Gastroesophageal sphincter (tissue), 3 donors: Measurements from ENCODE around the gene CD320.

Experiments used
- CTCF ChIP-seq, 4 experiments: fragments of 200-600 bp in 2 of 4; fragments of 450-650 bp in 2 of 4; sonication (generic) in 1 of 4; IDR thresholded peaks; one replicate each; pipeline ENCODE4 v1.5.1; 2017 to 2019; ENCODE audit warnings: antibody characterized with exemption in 4 of 4, mild to moderate bottlenecking in 2 of 4, moderate library complexity in 2 of 4
- POLR2A ChIP-seq, 2 donors: fragments of 450-650 bp; IDR thresholded peaks; one replicate each; pipeline ENCODE4 v1.6.1; 2017; ENCODE audit warnings: antibody characterized with exemption in 2 of 2, mild to moderate bottlenecking in 2 of 2, moderate library complexity in 1 of 2

DNA sequence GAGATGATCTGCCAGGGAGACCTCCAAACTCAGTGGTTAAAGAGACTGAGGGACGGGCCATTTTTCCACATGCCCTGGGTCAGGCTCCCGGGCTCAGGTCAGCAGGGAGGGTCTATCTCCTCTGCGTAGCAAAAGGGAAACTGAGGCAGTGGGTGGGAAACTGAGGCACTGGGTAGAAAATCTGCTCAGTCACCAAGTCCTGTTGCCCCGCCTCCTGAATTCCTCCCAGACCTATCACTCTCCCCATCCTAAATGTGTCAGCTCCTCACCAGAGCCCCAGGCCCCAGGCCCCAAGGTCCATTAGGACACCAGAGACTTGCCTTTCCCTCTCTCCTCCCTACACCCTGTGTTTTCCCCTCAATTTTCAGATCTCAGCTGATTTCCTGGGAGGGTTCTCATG is 2.4 kb downstream of the CD320 start:
- TF ChIP-seq CTCF (IDR thresholded peaks at IDR 0.05) = no peak
- TF ChIP-seq POLR2A (IDR thresholded peaks at IDR 0.05) = no peak
